Smooth muscle cell (in vitro differentiated cells): ENCODE data around the gene C11orf71. TPM values are rescaled to one million over a fixed set of nuclear protein-coding genes. Genes with fewer than 3 reads are reported as not detected.

ENCODE experiments used
- DNase-seq: peaks from one replicate; lab custom pipeline; 2025; ENCODE audit not compliant: unreplicated experiment; lab: John Stamatoyannopoulos, UW
- H2AFZ ChIP-seq: fragments of 200-600 bp; sonication (generic); 2 replicates; pipeline ENCODE4 v1.6.0; 2016; ENCODE audit warnings: antibody characterized with exemption, low read depth, mild to moderate bottlenecking
- H3F3A ChIP-seq: fragments of 200-600 bp; sonication (generic); 2 replicates; pipeline ENCODE4 v1.6.0; 2017; ENCODE audit warnings: antibody characterized with exemption, low read depth
- H3K27ac ChIP-seq: fragments of 200-600 bp; sonication (generic); 2 replicates; pipeline ENCODE4 v1.5.1; 2016; ENCODE audit warnings: low read depth, mild to moderate bottlenecking
- H3K27me3 ChIP-seq: fragments of 200-600 bp; sonication (generic); 2 replicates; pipeline ENCODE4 v1.6.1; 2016; ENCODE audit warnings: low read depth, mild to moderate bottlenecking
- H3K36me3 ChIP-seq: fragments of 200-600 bp; sonication (generic); 2 replicates; pipeline ENCODE4 v1.5.1; 2016; ENCODE audit warnings: low read depth
- H3K4me1 ChIP-seq: fragments of 200-600 bp; sonication (generic); 2 replicates; pipeline ENCODE4 v1.5.1; 2016; ENCODE audit warnings: low read depth
- H3K4me2 ChIP-seq: fragments of 200-600 bp; sonication (generic); 2 replicates; pipeline ENCODE4 v1.6.0; 2016; ENCODE audit warnings: mild to moderate bottlenecking
- H3K4me3 ChIP-seq: fragments of 200-600 bp; sonication (generic); 2 replicates; pipeline ENCODE4 v1.5.1; 2016; ENCODE audit warnings: mild to moderate bottlenecking
- H3K79me2 ChIP-seq: fragments of 200-600 bp; sonication (generic); 2 replicates; pipeline ENCODE4 v1.6.0; 2016; ENCODE audit warnings: low read depth, mild to moderate bottlenecking
- H3K9ac ChIP-seq: fragments of 200-600 bp; sonication (generic); 2 replicates; pipeline ENCODE4 v1.6.0; 2016; ENCODE audit warnings: low read depth
- H3K9me3 ChIP-seq: fragments of 200-600 bp; sonication (generic); replicated peaks from 2 replicates; pipeline ENCODE4 v1.5.1; 2016; ENCODE audit warnings: low read depth
- H4K20me1 ChIP-seq: fragments of 200-600 bp; sonication (generic); 2 replicates; pipeline ENCODE4 v1.6.0; 2016; ENCODE audit warnings: low read depth
- CTCF ChIP-seq: fragments of 200-600 bp; sonication (generic); IDR thresholded peaks from 2 replicates; pipeline ENCODE4 v1.5.1; 2017; ENCODE audit warnings: borderline replicate concordance, mild to moderate bottlenecking, antibody characterized with exemption; ENCODE audit not compliant: insufficient read depth, poor library complexity, severe bottlenecking
- WGBS: methylation state at CpG from one replicate; pipeline ENCODE4 v1.1.7; 2016; ENCODE audit warnings: low lambda C conversion rate; 5-methylcytosine and 5-hydroxymethylcytosine counted together
- polyA plus RNA-seq: library from polyadenylated mRNA; unstranded; fragments of >200 nt; fragmentation: Nextera tagmentation; extraction: Ambion mirVana; gene quantifications from 2 replicates; pipeline ENCODE4 v1.2.1, GENCODE V29; 2016
- total RNA-seq: library from RNA; depleted of rRNA; stranded (reverse); fragments of >200 nt; gene quantifications from 2 replicates; pipeline ENCODE4 v1.2.3, GENCODE V29; 2014

The C11orf71 gene
- total and polyA plus RNA-seq, 2 experiments from 2014 or later = 1.3 to 2.0 TPM

DNA sequence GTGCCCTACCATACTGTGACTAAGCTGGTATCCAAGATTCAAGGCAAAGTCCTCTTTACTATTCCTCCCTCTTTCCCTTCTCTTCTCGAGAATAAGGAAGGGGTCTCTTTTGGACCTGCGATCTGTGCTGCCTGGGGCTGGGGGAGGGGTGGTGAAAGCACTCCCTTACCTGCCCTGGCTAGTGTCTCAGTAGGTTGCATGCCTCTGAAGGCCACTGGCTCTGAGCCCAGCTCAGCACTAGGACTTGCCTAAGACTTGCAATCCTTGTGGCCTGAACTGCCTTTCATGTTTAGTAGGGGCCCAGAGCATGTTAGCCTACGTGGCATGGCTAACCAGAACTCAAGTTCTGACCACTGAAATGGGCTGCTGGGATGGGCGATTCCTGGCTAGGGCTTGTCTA lies 26.0 kb upstream of the C11orf71 start:
- Histone ChIP-seq H3K4me1 (no peaks in the 10 kb centered on the region), H3K4me2 (no peak overlapping the region), H3F3A (no peaks in the 10 kb centered on the region), H2AFZ (no peak overlapping the region), H3K36me3 (no peaks in the 10 kb centered on the region), H3K27me3 (no peaks in the 10 kb centered on the region), H3K27ac (no peak overlapping the region), H3K9me3 (no peaks in the 10 kb centered on the region), H3K79me2 (no peaks in the 10 kb centered on the region), H3K9ac (no peak overlapping the region), H3K4me3 (no peak overlapping the region), H4K20me1 (no peaks in the 10 kb centered on the region)
- TF ChIP-seq CTCF = no peak
- DNase-seq = no peak
- WGBS = 95% methylated on average over 4 of the region's 4 CpGs

- no peaks in the 10 kb centered on the region for H3K79me2 ChIP-seq
- no peaks in the 10 kb centered on the region for H3K27me3 ChIP-seq
- no peaks in the 10 kb centered on the region for H3F3A ChIP-seq
- H3K27ac ChIP-seq = no peak overlapping the region
- no peak overlapping the region for H3K4me2 ChIP-seq
- DNase-seq = no peak
- H3K9ac ChIP-seq = no peak overlapping the region
- H2AFZ ChIP-seq = no peak overlapping the region
- no peak for TF ChIP-seq CTCF
- no peaks in the 10 kb centered on the region for H4K20me1 ChIP-seq
- H3K4me3 ChIP-seq = no peak overlapping the region
- H3K4me1 ChIP-seq = no peaks in the 10 kb centered on the region
- H3K36me3 ChIP-seq = no peaks in the 10 kb centered on the region
- no peaks in the 10 kb centered on the region for H3K9me3 ChIP-seq
Observed at GRCh38 chr11:114416441-114416961, 16.2 kb upstream of the C11orf71 start.

- Histone ChIP-seq H3K9ac (no peak overlapping the region), H3K27me3 (no peaks in the 10 kb centered on the region), H3K27ac (no peak overlapping the region), H3K36me3 (peaks cover 2% of the 10 kb centered on the region), H3F3A (no peaks in the 10 kb centered on the region), H3K4me3 (no peak overlapping the region), H4K20me1 (peaks cover 2% of the 10 kb centered on the region), H2AFZ (no peak overlapping the region), H3K4me2 (no peak overlapping the region), H3K79me2 (no peaks in the 10 kb centered on the region), H3K9me3 (no peaks in the 10 kb centered on the region), H3K4me1 (no peaks in the 10 kb centered on the region)
- 86% methylated on average over 10 of the region's 10 CpGs for WGBS
- DNase-seq = no peak
- TF ChIP-seq CTCF = no peak
Observed at GRCh38 chr11:114413958-114414357, 13.6 kb upstream of the C11orf71 start.

DNA sequence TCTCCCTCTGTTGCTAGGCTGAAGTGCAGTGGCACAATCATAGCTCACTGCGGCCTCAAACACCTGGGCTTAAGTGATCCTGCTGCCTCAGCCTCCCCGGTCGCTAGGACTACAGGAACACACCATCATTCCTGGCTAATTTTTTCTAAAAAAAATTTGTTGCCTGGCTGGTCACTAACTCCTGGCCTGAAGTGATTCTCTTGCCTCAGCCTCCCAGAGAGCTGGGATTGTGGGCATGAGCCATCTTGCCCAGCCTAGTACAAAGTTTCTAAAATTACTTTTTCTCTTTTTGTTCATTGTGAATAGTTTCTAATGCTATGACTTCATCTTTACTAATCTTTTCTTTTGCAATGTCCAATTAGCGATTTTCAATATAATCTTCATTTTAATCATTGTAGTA lies 12.6 kb upstream of the C11orf71 start:
- H2AFZ ChIP-seq = no peak overlapping the region
- no peak overlapping the region for H3K9ac ChIP-seq
- H3K4me3 ChIP-seq = no peak overlapping the region
- no peaks in the 10 kb centered on the region for H3F3A ChIP-seq
- H3K4me1 ChIP-seq = no peaks in the 10 kb centered on the region
- no peaks in the 10 kb centered on the region for H3K9me3 ChIP-seq
- no peak for DNase-seq
- H3K79me2 ChIP-seq = peaks cover 7% of the 10 kb centered on the region
- TF ChIP-seq CTCF = no peak
- H3K4me2 ChIP-seq = no peak overlapping the region
- peaks cover 5% of the 10 kb centered on the region for H4K20me1 ChIP-seq
- H3K36me3 ChIP-seq = peaks cover 11% of the 10 kb centered on the region
- no peak overlapping the region for H3K27ac ChIP-seq
- WGBS = 89% methylated on average over 4 of the region's 4 CpGs
- H3K27me3 ChIP-seq = no peaks in the 10 kb centered on the region
